Upper lobe of left lung (tissue), 4 donors: Measurements from ENCODE around the gene PPP2R3B.
"Not testable (repeated sequence)": the region's sequence is repeated elsewhere in the genome, so short reads cannot be mapped to it uniquely, and the experiment has no call there.

Source experiments
- CTCF ChIP-seq, 6 experiments: fragments of 450-650 bp in 4 of 6; fragments of 200-600 bp in 2 of 6; sonication (generic) in 2 of 6; IDR thresholded peaks; one replicate each; pipeline ENCODE4 v1.5.1; 2016 to 2019; ENCODE audit warnings: antibody characterized with exemption in 6 of 6
- EP300 ChIP-seq, 4 donors: sonication (generic); formaldehyde crosslinking; IDR thresholded peaks; one replicate each; pipeline ENCODE4 v1.5.1; 2017; ENCODE audit warnings: antibody characterized with exemption in 4 of 4, control low read depth in 2 of 4
- POLR2A ChIP-seq, 4 donors: fragments of 450-650 bp; IDR thresholded peaks; one replicate each; pipeline ENCODE4 v1.5.1; 2016 to 2017; ENCODE audit warnings: antibody characterized with exemption in 4 of 4, mild to moderate bottlenecking in 2 of 4

- TF ChIP-seq EP300, CTCF, POLR2A (IDR thresholded peaks at IDR 0.05): not testable (repeated sequence)
Observed at GRCh38 chrX:415498-415897, 28.8 kb upstream of the PPP2R3B start.
